Measurements from ENCODE around the gene NSMCE1.
A peak's percentile ranks its signal among the peaks of the same experiment; 100 is the strongest.
"Not testable (repeated sequence)": the region's sequence is repeated elsewhere in the genome, so short reads cannot be mapped to it uniquely, and the experiment has no call there.

Gene NSMCE1

DNA sequence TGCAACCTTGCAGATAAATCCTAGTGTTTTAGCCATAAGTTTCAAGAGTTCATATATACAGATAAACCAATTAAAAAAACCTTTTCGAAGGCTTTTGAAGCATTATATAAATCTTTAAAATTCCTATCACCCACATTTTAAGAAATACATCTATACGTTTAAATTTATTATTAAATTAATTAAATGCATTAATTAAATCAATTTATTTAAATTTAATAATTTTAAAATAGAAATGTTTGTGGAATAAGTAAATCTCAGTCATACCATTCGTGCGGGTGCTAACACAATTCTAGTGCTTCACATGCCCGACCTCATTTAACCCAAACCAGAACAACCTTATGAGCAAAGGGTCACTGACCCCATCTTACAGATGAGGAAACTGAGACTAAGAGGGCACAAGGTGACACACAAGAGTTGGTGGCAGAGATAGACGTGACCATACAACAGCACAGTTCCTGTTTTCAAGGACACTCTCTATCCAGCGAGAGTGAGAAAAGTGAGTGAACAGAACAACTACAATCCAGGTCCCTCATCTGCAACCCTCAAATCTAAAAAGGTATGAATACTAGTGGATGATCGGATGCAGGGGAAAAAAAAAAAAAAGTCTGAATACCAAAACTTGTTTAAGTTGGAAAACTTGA is 1.4 kb downstream of the NSMCE1 start:
- no peaks in the 10 kb centered on the region for H3K27me3 Mint-ChIP-seq
- H3K4me1 Mint-ChIP-seq (ENCODE audit: low read depth): peaks cover 89% of the 10 kb centered on the region
- H3K27ac Mint-ChIP-seq: peak overlapping the region; percentile 97
- H3K4me3 Mint-ChIP-seq: peak overlapping the region; percentile 93
- peaks cover 48% of the 10 kb centered on the region for H3K36me3 Mint-ChIP-seq (ENCODE audit: low read depth)
- peaks cover 2% of the 10 kb centered on the region for H3K9me3 Mint-ChIP-seq

DNA sequence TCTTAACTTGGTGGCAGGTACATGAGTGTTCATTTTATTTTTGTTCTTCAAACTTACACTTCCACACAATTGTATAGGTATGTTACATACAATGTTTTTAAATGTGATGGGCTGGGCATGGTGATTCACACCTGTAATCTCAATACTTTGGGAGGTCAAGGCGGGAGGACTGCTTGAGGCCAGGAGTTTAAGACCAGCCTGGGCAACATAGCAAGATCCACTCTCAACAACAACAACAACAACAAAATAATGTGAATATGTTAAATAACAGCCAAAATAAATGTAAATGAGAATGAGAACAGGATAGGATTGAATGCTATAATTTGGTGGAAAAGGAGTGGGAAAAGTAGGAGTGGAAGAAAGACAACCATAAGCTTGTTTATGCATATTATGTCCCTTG is 2.6 kb downstream of the NSMCE1 start:
- Mint-ChIP-seq H3K27ac (peak overlapping the region; percentile 78), H3K27me3 (no peaks in the 10 kb centered on the region), H3K4me1 (ENCODE audit: low read depth) (peaks cover 86% of the 10 kb centered on the region)

DNA sequence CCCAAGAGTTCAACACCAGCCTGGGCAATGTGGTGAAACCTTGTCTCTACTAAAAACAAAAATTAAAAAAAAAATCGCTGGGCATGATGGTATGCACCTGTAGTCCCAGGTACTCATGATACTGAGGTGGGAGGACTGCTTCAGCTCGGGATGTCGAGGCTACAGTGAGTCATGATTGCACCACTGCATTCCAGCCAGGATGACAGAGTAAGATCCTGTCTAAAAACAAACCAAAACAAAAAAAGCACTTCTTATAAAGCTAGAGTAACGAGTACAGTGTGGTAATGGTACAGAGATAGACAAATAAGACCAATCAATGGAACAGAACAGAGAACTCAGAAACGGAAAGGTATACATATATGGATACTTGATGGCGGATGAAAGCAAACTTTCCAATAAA is 4.4 kb downstream of the NSMCE1 start:
- H3K36me3 Mint-ChIP-seq (ENCODE audit: low read depth): peaks cover 39% of the 10 kb centered on the region
- H3K4me3 Mint-ChIP-seq: no peak overlapping the region
- no peaks in the 10 kb centered on the region for H3K27me3 Mint-ChIP-seq
- H3K9me3 Mint-ChIP-seq: no peaks in the 10 kb centered on the region
- H3K27ac Mint-ChIP-seq: peak overlapping the region; percentile 76
- peaks cover 79% of the 10 kb centered on the region for H3K4me1 Mint-ChIP-seq (ENCODE audit: low read depth)

More for the DNA sequence above, 2.6 kb downstream of the NSMCE1 start:
- H3K36me3 Mint-ChIP-seq (ENCODE audit: low read depth): peaks cover 39% of the 10 kb centered on the region
- no peaks in the 10 kb centered on the region for H3K9me3 Mint-ChIP-seq
- H3K4me3 Mint-ChIP-seq: peak overlapping the region; percentile 54

DNA sequence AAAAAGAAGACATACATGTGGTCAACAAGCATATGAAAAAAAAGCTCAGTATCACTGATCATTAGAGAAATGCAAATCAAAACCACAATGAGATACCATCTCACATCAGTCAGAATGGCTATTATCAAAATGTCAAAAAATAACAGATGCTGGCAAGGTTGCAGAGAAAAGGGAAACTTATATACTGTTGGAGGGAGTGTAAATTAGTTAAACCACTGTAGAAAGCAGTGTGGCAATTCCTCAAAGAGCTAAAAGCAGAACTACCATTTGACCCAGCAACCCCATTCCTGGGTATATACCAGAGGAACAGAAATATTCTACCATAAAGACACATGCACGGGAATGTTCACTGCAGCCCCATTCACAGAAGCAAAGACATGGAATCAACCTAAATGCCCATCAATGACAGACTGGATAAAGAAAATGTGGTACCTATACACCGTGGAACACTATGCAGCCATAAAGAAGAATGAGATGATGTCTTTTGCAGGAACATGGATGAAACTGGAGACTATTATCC is 5.6 kb downstream of the NSMCE1 start:
- Mint-ChIP-seq H3K4me1 (ENCODE audit: low read depth) (peaks cover 87% of the 10 kb centered on the region), H3K36me3 (ENCODE audit: low read depth) (peaks cover 45% of the 10 kb centered on the region), H3K4me3 (peak overlapping the region; percentile 33), H3K27ac (peak overlapping the region; percentile 67)
- not testable (repeated sequence) for H3K27me3 Mint-ChIP-seq, H3K9me3 Mint-ChIP-seq

DNA sequence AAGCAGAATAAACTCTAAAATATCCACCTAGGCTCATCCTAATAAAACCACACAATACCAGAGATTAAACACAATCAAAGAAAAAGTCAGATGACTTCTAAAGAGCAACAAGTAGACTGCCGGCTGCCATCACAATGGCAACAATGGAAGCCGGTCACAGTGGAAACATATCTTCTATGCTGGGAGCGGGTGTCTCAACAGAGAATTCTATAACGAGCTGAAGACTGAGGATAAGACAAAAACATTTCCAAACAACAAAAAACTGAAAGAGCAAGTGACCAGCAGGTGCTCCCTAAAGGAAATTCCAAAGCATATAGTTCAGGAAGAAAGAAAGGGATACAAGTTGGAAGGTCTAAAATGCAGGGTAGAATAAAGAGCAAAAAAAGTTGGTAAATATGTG is 8.9 kb downstream of the NSMCE1 start:
- Mint-ChIP-seq H3K27me3 (no peaks in the 10 kb centered on the region), H3K36me3 (ENCODE audit: low read depth) (peaks cover 56% of the 10 kb centered on the region), H3K4me3 (no peak overlapping the region), H3K9me3 (no peaks in the 10 kb centered on the region), H3K27ac (peak overlapping the region; percentile 66), H3K4me1 (ENCODE audit: low read depth) (peaks cover 90% of the 10 kb centered on the region)

DNA sequence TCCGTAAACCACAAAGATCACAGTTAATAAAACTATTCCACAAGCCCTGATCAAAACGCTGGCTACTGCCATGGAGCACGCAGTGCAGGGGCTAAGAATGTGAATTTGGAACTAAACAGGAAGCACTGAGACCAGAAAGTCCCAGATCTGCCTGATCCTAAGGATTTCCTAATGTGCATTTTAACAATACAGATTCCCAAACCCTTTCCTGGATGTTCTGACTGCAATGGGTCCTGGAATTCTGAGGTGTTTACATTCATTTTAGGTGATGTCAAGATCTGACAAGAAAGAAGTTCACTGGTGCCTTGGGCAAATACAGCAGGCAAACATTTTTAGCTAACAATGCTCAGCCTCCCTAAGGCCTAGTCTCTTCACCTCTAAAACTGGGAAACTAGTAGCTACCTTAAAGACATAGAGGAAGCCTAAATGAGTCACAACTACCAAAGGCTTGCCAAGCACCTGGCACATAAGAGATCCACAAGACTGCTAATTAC is 10.3 kb downstream of the NSMCE1 start:
- no peak overlapping the region for H3K4me3 Mint-ChIP-seq
- no peaks in the 10 kb centered on the region for H3K9me3 Mint-ChIP-seq
- H3K36me3 Mint-ChIP-seq (ENCODE audit: low read depth): peaks cover 64% of the 10 kb centered on the region
- H3K4me1 Mint-ChIP-seq (ENCODE audit: low read depth): peaks cover 90% of the 10 kb centered on the region
- no peaks in the 10 kb centered on the region for H3K27me3 Mint-ChIP-seq
- H3K27ac Mint-ChIP-seq: peak overlapping the region; percentile 51

DNA sequence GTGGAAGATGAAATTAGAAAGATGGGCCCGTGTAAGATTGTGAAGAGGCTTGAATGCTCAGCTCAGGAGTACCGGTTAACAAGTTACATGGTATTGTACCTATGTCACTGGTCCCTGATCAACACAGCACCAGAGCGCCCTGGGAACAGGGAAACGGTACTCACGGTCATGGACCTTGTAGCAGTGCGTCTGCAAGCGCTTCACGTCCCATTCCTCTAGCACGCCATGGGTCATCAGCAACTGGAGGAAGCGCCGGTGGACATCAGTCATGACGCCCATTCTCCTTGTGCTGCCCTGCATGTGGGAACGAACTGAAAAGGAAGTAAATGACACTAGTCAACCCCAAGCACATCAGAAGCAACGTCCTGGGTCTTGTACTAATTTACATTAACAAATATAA is 11.3 kb downstream of the NSMCE1 start:
- Mint-ChIP-seq H3K9me3 (no peaks in the 10 kb centered on the region), H3K4me3 (no peak overlapping the region), H3K27ac (peak overlapping the region; percentile 47), H3K27me3 (no peaks in the 10 kb centered on the region), H3K36me3 (ENCODE audit: low read depth) (peaks cover 62% of the 10 kb centered on the region), H3K4me1 (ENCODE audit: low read depth) (peaks cover 90% of the 10 kb centered on the region)

DNA sequence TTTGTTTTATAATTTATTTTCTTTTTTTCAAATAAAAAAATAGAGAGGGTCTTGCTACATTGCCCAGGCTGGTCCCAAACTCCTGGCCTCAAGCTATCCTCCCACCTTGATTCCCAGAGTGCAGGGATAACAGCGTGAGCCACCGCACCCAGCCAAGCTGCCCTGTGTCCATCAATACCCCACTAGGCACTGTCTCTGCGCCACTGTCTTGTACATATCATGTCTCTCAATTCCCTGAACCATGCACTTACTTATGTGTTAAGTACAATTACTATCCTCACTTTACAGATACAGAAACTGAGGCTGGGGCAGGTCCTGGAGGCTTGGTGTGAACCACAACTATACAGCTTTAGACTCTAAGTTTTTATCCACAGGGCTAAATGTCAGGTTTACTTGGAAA is 11.7 kb downstream of the NSMCE1 start:
- Mint-ChIP-seq H3K36me3 (ENCODE audit: low read depth) (peaks cover 61% of the 10 kb centered on the region), H3K27ac (peak overlapping the region; percentile 47), H3K4me1 (ENCODE audit: low read depth) (peaks cover 90% of the 10 kb centered on the region), H3K4me3 (no peak overlapping the region), H3K9me3 (no peaks in the 10 kb centered on the region), H3K27me3 (no peaks in the 10 kb centered on the region)

DNA sequence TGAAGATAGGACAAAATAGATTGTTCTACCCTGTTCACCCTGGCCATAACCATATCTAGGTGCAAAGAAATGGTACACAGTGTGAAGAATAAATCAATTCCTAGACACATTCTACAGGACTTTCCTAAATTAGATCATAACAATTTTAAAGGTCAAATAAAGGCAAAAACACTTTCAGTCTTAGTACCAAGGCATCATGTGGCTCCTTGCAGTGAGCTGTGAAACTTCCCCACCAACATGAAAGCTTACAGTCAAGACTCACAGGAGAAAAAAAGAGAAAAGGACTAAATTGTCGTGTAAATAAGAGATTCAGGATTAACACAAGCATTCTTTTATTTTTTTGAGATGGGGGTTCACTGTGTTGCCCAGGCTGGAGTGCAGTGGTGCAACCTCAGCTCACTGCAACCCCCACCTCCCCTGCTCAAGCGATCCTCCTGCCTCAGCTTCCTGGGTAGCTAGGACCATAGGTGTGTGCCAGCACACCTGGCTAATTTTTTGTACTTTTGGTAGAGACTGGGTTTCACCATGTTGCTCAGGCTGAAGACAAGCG is 14.2 kb downstream of the NSMCE1 start:
- H3K27me3 Mint-ChIP-seq: no peaks in the 10 kb centered on the region
- H3K4me3 Mint-ChIP-seq: peak overlapping the region; percentile 75
- no peaks in the 10 kb centered on the region for H3K9me3 Mint-ChIP-seq
- H3K27ac Mint-ChIP-seq: peak overlapping the region; percentile 98
- H3K4me1 Mint-ChIP-seq (ENCODE audit: low read depth): peaks cover 96% of the 10 kb centered on the region
- H3K36me3 Mint-ChIP-seq (ENCODE audit: low read depth): peaks cover 73% of the 10 kb centered on the region

DNA sequence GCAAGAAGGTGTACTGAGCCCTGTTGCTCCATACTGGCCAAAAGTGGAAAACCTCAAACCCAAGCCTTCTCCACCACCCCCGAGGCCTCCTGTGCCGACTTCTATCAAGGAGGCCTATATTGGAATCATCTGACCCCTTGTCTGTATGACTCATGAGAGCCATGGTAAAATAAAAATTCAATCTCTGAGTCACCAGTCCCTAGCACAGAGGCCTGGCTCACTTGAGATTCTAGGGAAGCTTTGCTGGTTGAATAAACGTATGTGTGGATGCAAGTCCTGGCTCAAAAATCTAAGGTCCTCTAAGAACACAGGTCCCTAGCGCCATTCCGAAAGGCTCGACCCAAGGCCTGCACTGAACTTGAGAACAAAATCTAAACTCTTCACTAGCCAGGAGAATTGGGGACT is 15.0 kb downstream of the NSMCE1 start:
- H3K4me3 Mint-ChIP-seq: peak overlapping the region; percentile 75
- peak overlapping the region; percentile 98 for H3K27ac Mint-ChIP-seq
- H3K4me1 Mint-ChIP-seq (ENCODE audit: low read depth): peaks cover 95% of the 10 kb centered on the region
- no peaks in the 10 kb centered on the region for H3K27me3 Mint-ChIP-seq
- peaks cover 73% of the 10 kb centered on the region for H3K36me3 Mint-ChIP-seq (ENCODE audit: low read depth)
- no peaks in the 10 kb centered on the region for H3K9me3 Mint-ChIP-seq

DNA sequence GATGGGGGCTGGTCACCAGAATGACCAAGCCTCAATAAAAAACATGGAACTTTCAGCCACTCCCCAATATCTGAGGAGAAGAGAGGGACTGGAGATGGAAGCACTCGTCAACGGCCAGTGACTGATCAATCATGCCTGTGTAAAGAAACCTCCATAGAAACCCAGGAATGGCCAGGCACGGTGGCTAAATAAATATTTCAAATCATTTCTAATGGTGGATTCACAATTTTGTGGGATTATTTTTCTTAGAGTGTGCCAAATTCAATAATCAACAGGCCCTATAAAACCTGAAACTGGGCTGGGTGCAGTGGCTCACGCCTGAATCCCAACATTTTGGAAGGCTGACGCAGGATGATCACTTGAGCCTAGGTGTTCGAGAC is 16.4 kb downstream of the NSMCE1 start:
- no peaks in the 10 kb centered on the region for H3K9me3 Mint-ChIP-seq
- H3K4me1 Mint-ChIP-seq (ENCODE audit: low read depth): peaks cover 95% of the 10 kb centered on the region
- peaks cover 73% of the 10 kb centered on the region for H3K36me3 Mint-ChIP-seq (ENCODE audit: low read depth)
- H3K27ac Mint-ChIP-seq: peak overlapping the region; percentile 98
- H3K27me3 Mint-ChIP-seq: no peaks in the 10 kb centered on the region
- H3K4me3 Mint-ChIP-seq: peak overlapping the region; percentile 19

DNA sequence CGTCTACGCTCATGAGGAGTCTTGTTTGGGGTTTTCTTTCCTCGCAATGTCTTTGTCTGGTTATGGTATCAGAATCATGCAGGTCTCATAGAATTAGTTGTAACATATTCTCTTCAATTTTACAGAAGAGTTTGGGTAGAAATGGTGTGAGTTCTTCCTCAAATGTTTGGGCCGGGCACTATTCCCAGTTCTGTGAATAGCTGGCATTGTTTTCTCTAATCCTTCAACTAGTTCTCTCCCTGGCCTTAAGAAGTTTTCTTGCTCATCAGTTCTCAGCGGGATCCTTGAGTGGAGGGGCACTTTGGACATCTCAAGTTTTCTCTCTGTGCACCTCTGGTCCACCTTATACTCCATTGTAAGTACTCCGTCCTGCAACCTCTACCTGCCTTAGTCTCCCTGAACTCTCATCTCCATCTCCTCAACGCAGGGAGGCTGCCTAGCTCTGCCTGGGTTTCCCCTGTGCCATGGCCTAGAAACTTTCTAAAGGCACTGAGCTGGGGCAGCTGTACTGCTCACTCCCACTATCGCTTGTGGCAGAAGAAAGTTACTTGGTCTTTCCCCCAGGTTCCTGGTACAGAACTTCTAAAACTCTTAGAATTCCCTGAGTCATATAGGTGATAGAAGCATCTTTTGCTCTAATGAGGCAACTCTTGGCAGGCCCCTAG is 16.9 kb downstream of the NSMCE1 start:
- H3K9me3 Mint-ChIP-seq: no peaks in the 10 kb centered on the region
- H3K36me3 Mint-ChIP-seq (ENCODE audit: low read depth): peaks cover 73% of the 10 kb centered on the region
- peak overlapping the region; percentile 98 for H3K27ac Mint-ChIP-seq
- H3K4me3 Mint-ChIP-seq: peak overlapping the region; percentile 19
- no peaks in the 10 kb centered on the region for H3K27me3 Mint-ChIP-seq
- H3K4me1 Mint-ChIP-seq (ENCODE audit: low read depth): peaks cover 95% of the 10 kb centered on the region

DNA sequence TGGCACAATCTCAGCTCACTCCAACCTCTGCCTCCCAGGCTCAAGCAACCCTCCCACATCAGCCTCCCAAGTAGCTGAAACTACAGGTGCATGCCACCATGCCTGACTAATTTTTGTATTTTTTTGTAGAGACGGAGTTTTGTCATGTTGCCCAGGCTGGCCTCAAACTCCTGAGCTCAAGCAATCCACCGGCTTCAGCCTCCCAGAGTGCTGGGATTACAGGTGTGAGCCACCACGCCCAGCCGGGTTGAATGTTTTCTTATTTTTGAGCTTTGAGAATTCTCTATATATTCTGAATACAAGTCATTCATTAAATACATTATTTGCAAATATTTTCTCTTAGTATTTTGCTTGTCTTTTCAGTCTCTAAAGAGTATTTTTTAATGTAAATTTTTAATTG is 19.7 kb downstream of the NSMCE1 start:
- Mint-ChIP-seq H3K27ac (peak overlapping the region; percentile 59), H3K36me3 (ENCODE audit: low read depth) (peaks cover 72% of the 10 kb centered on the region), H3K4me1 (ENCODE audit: low read depth) (peaks cover 95% of the 10 kb centered on the region)
- H3K9me3 Mint-ChIP-seq, H3K4me3 Mint-ChIP-seq, H3K27me3 Mint-ChIP-seq: not testable (repeated sequence)

DNA sequence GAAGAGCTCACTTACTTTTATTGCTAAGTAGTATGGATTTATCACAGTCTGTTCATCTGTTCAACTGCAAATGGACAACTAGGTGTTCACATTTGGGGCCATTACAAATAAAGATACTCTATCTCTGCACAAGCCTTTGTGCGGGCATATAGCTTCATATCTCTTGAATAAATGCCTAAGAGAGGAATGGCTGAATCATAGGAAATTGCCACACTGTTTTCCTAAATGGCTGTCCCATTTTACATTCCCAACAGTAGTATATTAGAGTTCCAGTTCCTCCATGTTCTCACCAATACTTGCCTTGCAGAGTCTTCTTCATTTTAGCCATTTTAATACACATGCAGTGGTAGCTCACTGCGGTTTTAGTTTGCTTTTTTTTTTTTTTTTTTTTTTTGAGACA is 20.5 kb downstream of the NSMCE1 start:
- peaks cover 68% of the 10 kb centered on the region for H3K36me3 Mint-ChIP-seq (ENCODE audit: low read depth)
- peaks cover 95% of the 10 kb centered on the region for H3K4me1 Mint-ChIP-seq (ENCODE audit: low read depth)
- no peaks in the 10 kb centered on the region for H3K27me3 Mint-ChIP-seq
- H3K4me3 Mint-ChIP-seq: peak overlapping the region; percentile 38
- H3K27ac Mint-ChIP-seq: peak overlapping the region; percentile 75
- H3K9me3 Mint-ChIP-seq: no peaks in the 10 kb centered on the region

DNA sequence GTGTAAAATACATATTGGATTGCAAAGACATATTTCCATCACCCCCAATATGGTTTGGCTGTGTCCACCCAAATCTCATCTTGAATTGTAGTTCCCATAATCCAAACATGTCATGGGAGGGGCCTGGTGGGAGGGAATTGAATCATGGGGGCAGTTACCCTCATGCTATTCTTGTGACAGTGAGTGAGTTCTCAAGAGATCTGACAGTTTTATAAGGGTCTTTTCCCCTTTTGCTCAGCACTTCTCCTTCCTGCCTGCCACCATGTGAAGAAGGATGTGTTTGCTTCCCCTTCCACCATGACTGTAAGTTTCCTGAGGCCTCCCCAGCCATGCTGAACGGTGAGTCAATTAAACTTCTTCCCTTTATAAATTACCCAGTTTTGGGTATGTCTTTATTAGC is 21.5 kb downstream of the NSMCE1 start:
- Mint-ChIP-seq H3K4me1 (ENCODE audit: low read depth) (peaks cover 95% of the 10 kb centered on the region), H3K36me3 (ENCODE audit: low read depth) (peaks cover 65% of the 10 kb centered on the region), H3K27ac (peak overlapping the region; percentile 97)
- H3K4me3 Mint-ChIP-seq, H3K9me3 Mint-ChIP-seq, H3K27me3 Mint-ChIP-seq: not testable (repeated sequence)

All from stimulated activated naive CD8-positive, alpha-beta T cell treated with anti-CD3 and anti-CD28 coated beads, Interleukin-15, Interleukin-2, amounts not matched to agents 100 ng/mL and 50 ng/mL, for 24 hours (primary cell).